NCI-H1105 (cell line): ENCODE results near the gene MAN1A2.
A peak's percentile ranks its signal among the peaks of the same experiment; 100 is the strongest.
"Not testable (repeated sequence)": the region's sequence is repeated elsewhere in the genome, so short reads cannot be mapped to it uniquely, and the experiment has no call there.

Experiments
- DNase-seq: peaks from one replicate; lab custom pipeline; 2025; lab: John Stamatoyannopoulos, UW

MAN1A2 gene

DNA sequence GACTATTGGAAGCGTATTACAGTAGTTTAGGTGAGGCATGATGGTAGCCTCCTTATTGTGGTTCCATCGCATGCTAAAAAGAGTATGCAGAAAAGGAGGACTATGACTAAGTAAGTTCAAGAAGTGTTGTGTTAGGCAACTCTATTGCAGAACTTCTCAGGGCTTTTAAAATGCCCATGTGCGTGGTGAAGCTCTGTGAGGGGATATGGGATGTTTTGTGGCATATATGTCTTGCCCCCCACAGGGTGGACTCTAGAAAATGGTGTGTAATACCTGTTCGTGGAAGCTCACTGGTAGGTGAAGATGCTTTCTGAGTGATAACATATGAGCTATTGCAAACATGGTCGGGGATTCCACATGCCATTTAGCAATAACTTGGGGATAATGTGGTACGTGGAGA is 31.7 kb downstream of the MAN1A2 start:
- no peak for DNase-seq

GRCh38 chr1:117401761-117402160 is 34.5 kb downstream of the MAN1A2 start:
- DNase-seq: no peak

- no peak for DNase-seq
Measured at GRCh38 chr1:117403597-117403996, 36.3 kb downstream of the MAN1A2 start.

- no peak for DNase-seq
Measured at GRCh38 chr1:117405042-117405441, 37.8 kb downstream of the MAN1A2 start.

DNA sequence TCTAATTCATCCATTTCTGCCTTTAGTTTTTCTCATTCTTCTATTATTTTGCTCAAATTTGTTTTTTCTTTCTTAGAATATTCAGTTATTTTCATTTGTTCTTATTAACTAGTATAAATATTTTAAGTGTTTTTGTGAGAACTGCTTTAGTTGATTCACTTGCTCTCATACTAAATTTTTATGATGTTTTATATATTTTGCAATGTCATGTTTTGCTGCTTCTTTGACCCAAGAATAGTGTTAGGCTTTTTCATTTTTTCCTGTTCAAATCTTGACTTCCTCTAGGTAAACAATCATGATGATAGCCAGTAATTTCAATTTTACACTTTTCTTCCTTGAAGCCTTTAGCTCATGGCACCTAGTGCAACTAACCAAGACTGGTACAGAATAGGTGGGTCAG is 45.2 kb downstream of the MAN1A2 start:
- no peak for DNase-seq

DNA sequence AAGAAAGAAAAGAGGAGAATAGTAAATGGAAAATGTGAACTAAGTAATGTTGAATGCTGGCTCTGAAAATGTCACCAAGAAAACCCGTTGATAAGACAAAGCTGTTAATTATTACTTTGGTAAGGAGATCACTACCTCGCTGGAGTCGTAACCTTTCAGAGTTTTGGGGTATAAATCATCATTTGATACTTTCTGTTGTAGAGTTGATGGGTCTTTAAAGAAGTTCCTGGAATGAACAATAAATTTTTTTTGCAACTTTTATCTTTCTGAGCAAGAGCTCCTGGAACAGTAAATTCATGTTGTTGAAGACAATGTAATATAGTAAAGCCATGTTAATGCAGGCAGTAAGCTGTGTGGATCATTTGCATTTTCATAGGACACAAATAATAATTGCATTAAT is 46.2 kb downstream of the MAN1A2 start:
- no peak for DNase-seq

DNA sequence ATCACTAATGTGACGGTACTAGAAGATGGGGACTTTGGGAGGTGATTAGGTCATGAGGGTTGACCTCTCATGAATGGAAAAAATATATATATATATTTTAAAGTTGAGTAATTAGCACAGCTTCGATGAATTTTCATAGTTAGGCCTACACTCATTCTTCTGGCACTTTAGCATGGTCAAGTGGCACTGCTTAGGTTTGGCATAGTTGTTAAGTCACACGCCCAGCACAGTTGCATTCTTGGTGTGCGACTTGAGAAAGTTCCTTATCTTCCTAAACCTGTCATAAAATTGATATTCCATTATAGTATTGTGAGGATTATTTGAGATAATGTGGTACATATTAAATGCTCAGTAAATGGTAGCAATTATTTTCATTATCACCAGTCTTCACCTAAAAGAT is 47.7 kb downstream of the MAN1A2 start:
- no peak for DNase-seq

GRCh38 chr1:117416004-117416403 is 48.8 kb downstream of the MAN1A2 start:
- DNase-seq: no peak

GRCh38 chr1:117416546-117417125 is 49.4 kb downstream of the MAN1A2 start:
- DNase-seq: no peak

- DNase-seq: no peak
Measured at GRCh38 chr1:117425050-117425734, 57.9 kb downstream of the MAN1A2 start.

- no peak for DNase-seq
Measured at GRCh38 chr1:117427297-117427696, 60.0 kb downstream of the MAN1A2 start.

- DNase-seq: no peak
Measured at GRCh38 chr1:117433943-117434342, 66.7 kb downstream of the MAN1A2 start.

DNA sequence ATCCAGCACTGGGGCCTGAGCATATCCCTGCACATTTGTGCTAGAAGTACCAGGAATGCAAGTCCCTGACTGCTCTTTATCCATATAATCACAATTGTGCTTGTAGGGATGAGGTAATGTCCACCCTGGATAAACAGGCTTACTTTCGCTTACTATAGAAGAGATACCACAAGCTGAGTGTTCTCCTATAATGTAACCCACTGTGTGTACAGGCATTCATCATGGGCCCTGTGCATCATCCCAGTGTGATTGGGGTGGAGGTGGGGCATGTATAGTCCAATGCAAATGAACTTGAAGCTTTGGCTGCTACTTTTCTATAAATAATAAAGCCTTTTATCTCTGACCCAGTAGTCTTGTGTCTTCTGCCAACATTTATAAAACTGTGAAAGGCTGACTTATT is 69.3 kb downstream of the MAN1A2 start:
- DNase-seq: no peak

DNA sequence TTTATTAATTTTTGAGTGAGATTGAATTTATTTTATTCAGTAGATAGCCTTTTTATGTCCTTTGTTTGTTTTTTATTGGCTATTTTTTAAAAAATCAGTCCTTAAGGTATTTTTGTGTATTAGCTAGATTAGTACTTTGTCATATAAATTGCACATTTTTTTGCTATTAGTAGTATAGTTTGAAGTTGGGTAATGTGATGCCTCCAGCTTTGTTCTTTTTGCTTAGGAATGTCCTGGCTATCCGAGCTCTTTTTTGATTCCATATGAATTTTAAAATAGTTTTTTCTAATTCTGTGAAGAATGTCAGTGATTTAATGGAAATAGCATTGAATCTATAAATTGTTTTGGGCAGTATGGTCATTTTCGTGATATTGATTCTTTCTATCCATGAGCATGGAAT is 80.4 kb downstream of the MAN1A2 start:
- DNase-seq: no peak

- DNase-seq: no peak
Measured at GRCh38 chr1:117452216-117452615, 85.0 kb downstream of the MAN1A2 start.

- DNase-seq: no peak
Measured at GRCh38 chr1:117453958-117454357, 86.7 kb downstream of the MAN1A2 start.

DNA sequence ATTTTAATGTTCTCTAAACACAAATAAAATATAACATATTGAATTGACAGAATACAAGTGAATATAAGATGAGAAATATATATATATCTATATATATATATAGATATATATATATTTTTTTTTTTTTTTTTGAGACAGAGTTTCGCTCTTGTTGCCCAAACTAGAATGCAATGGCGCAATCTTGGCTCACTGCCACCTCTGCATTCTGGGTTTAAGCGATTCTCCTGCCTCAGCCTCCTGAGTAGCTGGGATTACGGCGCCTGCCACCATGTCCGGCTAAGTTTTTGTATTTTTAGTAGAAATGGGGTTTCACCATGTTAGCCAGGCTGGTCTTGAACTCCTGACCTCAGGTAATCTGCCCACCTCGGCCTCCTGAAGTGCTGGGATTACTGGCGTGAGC is 91.2 kb downstream of the MAN1A2 start:
- not testable (repeated sequence) for DNase-seq

DNA sequence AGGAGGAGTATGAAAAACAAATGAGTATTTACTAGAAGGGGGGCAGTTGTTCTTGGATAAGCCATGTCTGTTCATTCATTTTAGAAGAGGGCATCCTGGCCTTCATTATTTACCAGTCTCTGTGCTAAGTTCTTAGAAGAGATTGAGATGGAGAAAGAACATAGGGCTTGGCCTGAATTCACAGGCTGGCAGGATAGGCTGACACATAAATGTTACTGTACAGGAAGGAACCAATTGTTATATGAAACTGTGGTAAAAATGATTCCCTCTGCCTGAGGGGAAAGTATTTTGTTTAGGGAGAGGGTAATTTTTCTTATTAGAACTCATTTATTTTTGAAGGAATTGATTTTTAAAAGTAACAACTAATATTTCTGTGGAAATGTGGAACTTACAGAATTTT is 99.5 kb downstream of the MAN1A2 start:
- DNase-seq: no peak

DNA sequence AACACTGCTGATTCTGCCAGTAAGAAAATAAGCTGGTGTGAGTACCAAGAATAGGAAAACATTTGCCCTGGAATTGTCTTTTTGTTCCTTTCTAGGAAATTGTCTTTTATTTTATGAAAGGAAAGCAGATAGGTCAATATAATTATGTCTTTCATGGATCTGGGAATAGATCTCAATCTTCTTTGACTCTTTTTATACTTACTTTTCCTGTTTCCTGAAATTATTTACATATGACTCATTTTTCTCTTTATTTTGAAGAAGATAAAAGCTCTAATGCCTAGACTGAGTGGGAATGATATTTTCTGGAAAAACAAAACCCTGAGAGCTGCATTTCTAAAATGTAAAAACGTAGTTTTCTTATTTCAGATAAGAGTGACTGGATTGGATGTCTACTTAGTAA is 100.1 kb downstream of the MAN1A2 start:
- DNase-seq: no peak

- peak; percentile 43 for DNase-seq
Measured at GRCh38 chr1:117473063-117473462, 105.8 kb downstream of the MAN1A2 start.

GRCh38 chr1:117475495-117475894 is 108.2 kb downstream of the MAN1A2 start:
- not testable (repeated sequence) for DNase-seq

DNA sequence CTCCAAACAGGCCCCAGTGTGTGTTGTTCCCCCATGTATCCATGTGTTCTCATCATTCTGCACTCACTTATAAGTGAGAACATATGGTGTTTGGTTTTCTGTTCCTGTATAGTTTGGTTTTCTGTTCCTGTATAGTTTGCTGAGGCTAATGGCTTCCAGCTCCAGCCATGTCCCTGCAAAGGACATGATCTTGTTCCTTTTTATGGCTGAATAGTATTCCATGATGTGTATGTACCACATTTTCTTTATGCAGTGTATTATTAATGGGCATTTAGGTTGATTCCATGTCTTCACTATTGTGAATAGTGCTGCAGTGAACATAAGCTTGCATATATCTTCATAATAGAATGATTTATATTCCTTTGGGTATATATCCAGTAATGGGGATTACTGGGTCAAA is 111.8 kb downstream of the MAN1A2 start:
- no peak for DNase-seq

DNA sequence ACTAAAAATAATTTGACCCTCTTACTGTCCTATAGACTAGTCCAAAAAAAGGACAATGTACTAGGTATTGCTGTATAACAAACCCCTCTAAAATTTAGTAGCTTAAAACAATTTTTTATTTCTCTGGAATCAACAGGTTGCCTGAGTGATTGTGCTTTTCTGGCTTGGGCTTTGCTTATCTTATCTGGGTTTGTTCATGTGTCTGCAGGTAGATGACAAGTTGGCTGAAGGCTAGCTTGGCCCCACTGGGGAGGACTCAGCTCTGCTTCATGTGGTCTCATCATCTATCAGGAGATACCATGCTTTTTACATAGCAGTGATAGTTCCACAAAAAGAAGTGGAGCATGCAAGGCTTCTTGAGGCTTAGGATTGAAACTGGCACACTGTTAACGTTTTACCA is 114.2 kb downstream of the MAN1A2 start:
- no peak for DNase-seq

DNA sequence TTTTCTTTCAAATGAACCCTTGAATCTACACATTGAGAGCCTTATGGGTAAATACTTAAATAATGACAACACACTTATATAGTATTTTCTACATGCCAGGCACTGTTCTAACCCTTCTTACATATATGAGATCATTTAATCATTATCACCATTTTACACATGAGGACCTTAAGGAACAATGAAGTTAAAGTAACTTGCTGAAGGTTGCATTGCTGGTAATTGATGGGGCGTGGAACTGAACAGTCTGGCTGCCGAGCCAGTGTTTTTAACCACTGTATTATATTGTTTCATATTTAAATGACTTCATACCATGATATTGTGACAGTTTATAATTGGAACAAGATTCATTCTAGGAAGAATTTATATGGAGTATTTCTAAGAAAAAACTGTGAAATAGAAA is 126.7 kb downstream of the MAN1A2 start:
- DNase-seq: no peak
